HAP-1 (cell line): ENCODE measurements around the gene SLC25A29.
A peak's percentile ranks its signal among the peaks of the same experiment; 100 is the strongest.

ENCODE experiments used
- DNase-seq, 2 experiments: peaks; one replicate each; pipeline ENCODE4 v3.0.0-alpha.2; 2016 to 2020; ENCODE audit warnings: low spot score in 2 of 2
- H3K27me3 ChIP-seq: fragments of 250-450 bp; sonication (Bioruptor Pico); 2 replicates; pipeline ENCODE4 v1.5.1; 2020; ENCODE audit warnings: low read depth, mild to moderate bottlenecking, moderate library complexity
- H3K36me3 ChIP-seq: fragments of 250-450 bp; sonication (Bioruptor Pico); replicated peaks from 2 replicates; pipeline ENCODE4 v1.5.1; 2020; ENCODE audit warnings: mild to moderate bottlenecking
- H3K4me1 ChIP-seq: fragments of 250-450 bp; sonication (Bioruptor Pico); 2 replicates; pipeline ENCODE4 v1.5.1; 2020; ENCODE audit warnings: mild to moderate bottlenecking
- H3K4me3 ChIP-seq: fragments of 250-450 bp; sonication (Bioruptor Pico); 2 replicates; pipeline ENCODE4 v1.5.1; 2020; ENCODE audit warnings: mild to moderate bottlenecking, moderate library complexity
- H3K9me3 ChIP-seq: fragments of 250-450 bp; sonication (Bioruptor Pico); 2 replicates; pipeline ENCODE4 v1.5.1; 2020; ENCODE audit warnings: mild to moderate bottlenecking, moderate library complexity
- in situ Hi-C: fragments of 300-500 bp; cut with MboI; formaldehyde crosslinking; loops from 3 replicates; pipeline ENCODE4 v1.14.3; 2020; ENCODE audit warnings: low sequenced_read_pairs, inconsistent platforms, mixed read lengths

SLC25A29 gene

DNA sequence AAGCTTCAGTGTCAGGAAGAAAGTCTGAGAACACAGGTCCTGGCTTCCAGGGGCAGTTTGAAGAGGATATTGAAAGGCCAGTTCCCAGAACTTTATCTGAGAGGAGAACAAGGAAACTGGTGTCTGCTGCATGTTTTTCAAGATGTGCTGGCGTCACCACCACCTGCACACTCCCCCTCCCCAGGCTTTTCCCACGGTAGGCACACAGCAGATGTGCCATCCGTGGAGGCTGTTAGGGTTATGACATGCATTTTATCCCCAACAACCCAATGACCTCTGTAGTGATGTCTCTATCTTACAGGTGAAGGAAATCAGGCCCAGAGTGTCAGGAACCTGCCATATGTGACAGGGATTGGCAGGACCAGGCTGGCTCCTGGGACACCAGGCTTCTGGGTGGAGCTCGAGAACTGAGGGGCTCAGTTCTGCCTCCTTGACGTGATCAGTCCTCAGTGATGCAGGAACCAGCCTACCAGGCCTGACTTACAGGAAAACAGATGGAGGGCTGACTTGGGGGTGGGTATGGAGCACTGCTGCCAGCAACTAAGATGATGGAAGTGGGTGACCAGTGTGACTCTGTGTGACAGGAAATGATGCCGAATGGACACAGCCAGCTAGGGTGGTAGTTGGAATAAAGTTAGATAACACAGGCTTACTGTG lies 33.6 kb upstream of the SLC25A29 start:
- in situ Hi-C loops = no loop called here
- DNase-seq = no peak

DNA sequence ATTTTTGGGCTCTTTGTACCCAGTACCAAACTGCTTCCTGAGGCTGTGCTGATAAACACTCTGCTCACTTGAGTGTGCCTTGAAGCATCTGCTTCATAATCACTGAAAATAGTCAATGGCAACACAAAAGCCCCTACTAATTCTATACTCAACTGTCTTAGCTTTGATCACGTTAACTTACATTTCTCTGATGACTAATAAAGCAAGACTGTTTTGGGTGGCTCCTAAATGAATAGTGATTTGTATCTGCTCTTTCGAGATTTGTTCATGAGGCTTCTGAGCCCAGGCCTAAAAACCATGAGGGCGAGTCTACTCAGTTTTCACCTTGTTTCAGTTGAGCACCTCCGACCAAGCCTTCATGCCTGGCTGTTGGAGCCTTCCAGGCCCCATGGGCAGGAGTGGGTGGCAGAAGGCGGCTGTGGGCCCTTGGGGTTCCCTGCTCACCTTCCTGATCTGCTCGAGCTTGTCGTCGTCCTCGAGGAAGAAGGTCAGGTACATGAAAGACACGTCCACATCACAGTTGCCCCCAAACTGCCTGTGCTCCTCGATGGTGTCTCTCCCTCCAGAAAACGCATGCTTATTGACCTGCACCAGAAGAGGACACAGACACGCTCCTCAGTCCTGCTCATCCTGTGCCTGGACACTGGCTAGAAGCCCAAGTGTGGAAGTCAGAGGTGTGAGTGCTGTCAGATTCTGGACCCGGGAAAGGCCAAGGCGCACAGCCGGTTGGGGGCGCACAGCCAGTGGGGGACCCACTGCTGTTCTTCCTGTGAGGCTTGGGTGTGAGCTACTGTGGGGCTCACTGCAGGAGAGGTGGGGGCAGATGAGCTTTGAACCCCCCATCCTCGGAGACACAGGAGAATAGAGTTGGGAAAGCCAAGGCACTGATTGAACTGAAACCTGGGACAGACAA lies 30.6 kb upstream of the SLC25A29 start:
- Histone ChIP-seq H3K27me3 (no peaks in the 10 kb centered on the region), H3K36me3 (peaks cover 52% of the 10 kb centered on the region), H3K4me1 (no peaks in the 10 kb centered on the region), H3K4me3 (no peak overlapping the region), H3K9me3 (no peaks in the 10 kb centered on the region)
- peak in 1 of 2 experiments; percentile 3 for DNase-seq
- in situ Hi-C loops = no loop called here

More for the DNA sequence above, 33.6 kb upstream of the SLC25A29 start:
- Histone ChIP-seq H3K36me3 (peaks cover 51% of the 10 kb centered on the region), H3K4me1 (no peaks in the 10 kb centered on the region), H3K4me3 (no peak overlapping the region), H3K27me3 (no peaks in the 10 kb centered on the region), H3K9me3 (no peaks in the 10 kb centered on the region)

DNA sequence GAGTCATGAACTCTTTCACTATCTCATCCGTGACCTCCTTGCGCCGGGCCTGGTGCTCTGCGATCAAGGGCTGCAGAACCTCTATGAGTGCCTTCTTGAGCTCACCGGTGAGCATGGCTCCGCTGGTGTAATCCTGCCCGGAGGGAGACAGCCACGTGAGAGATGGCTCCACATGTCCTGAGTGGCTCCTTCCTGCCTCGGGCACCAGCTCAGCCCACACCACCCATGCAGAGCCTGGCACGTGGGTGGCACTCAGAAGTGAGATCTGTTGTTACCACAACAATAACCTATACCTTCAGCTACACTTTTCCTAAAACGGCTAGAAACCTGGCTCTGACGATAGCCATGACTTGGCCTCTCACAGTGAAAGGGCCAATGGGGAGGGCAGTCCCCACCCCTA lies 28.7 kb upstream of the SLC25A29 start:
- DNase-seq = no peak
- H3K36me3 ChIP-seq = peaks cover 36% of the 10 kb centered on the region
- H3K27me3 ChIP-seq = no peaks in the 10 kb centered on the region
- H3K9me3 ChIP-seq = no peaks in the 10 kb centered on the region
- no peak overlapping the region for H3K4me3 ChIP-seq
- no peaks in the 10 kb centered on the region for H3K4me1 ChIP-seq
- in situ Hi-C loops = no loop called here

DNA sequence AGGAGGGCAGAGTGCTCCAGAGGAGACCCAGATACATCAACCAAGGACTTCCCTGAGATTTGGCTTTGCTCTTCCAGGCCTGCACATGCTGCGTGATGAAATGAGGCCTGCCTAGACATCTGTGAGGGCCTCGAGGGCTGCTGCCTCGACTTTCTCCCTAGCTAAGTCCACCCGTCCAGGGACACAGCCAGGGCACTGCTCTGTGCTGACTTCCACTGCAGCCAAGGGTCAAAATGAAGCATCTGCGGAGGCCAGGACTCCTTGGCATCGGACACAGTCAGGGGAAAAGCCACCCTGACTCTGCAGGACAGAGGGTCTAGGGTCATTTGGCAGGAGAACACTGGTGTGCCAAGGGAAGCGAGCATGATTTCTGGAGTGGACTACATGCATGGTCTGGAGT lies 27.6 kb upstream of the SLC25A29 start:
- in situ Hi-C loops = no loop called here
- H3K27me3 ChIP-seq = no peaks in the 10 kb centered on the region

DNA sequence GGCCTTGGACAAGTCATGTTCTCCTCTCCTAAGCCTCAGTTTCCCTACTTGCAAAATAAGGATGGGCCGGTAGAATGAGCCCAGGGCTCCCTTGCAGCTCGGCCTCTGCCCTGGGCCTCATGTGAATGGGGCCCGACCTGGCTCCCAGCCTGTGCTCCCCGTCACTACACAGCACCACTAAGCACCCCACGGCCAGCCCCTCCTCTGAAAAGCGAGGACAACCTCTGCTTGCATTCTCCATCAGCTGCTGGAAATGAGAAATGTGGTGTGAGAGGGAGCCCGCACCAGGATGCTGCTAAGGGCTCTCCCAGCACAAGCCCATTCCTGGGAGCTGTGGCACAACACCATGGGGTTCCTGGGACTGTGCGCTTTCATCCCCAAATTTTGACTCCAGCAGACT lies 27.1 kb upstream of the SLC25A29 start:
- no peak for DNase-seq
- no peaks in the 10 kb centered on the region for H3K27me3 ChIP-seq
- H3K9me3 ChIP-seq = no peaks in the 10 kb centered on the region
- no peak overlapping the region for H3K4me3 ChIP-seq
- peaks cover 25% of the 10 kb centered on the region for H3K36me3 ChIP-seq
- H3K4me1 ChIP-seq = no peaks in the 10 kb centered on the region
- in situ Hi-C loops = no loop called here

More for the DNA sequence above, 27.6 kb upstream of the SLC25A29 start:
- H3K4me3 ChIP-seq = no peak overlapping the region
- H3K4me1 ChIP-seq = no peaks in the 10 kb centered on the region
- no peak for DNase-seq
- H3K9me3 ChIP-seq = no peaks in the 10 kb centered on the region
- peaks cover 30% of the 10 kb centered on the region for H3K36me3 ChIP-seq

DNA sequence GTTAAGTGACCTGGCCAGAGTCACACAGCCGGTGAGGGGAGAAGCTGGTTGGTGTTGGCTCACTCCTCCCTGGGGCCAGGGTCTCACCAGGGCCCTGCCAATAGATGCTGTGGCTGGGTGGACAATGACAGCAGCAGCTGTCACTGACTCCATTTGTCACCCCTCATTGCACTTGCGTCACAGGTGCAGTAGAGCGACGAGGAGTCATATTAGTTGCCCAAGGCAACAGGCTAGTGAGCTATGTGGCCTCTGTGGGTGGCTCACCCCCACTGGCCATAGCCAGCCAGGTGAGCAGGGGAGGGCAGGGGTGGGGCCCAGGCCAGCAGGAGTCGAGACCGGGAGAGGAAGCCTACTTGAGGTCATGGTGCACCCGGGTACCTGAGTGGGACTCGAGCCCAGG lies 26.6 kb upstream of the SLC25A29 start:
- DNase-seq = no peak
- H3K9me3 ChIP-seq = no peaks in the 10 kb centered on the region
- in situ Hi-C loops = no loop called here
- peaks cover 20% of the 10 kb centered on the region for H3K36me3 ChIP-seq
- no peak overlapping the region for H3K4me3 ChIP-seq
- H3K27me3 ChIP-seq = no peaks in the 10 kb centered on the region
- H3K4me1 ChIP-seq = no peaks in the 10 kb centered on the region

DNA sequence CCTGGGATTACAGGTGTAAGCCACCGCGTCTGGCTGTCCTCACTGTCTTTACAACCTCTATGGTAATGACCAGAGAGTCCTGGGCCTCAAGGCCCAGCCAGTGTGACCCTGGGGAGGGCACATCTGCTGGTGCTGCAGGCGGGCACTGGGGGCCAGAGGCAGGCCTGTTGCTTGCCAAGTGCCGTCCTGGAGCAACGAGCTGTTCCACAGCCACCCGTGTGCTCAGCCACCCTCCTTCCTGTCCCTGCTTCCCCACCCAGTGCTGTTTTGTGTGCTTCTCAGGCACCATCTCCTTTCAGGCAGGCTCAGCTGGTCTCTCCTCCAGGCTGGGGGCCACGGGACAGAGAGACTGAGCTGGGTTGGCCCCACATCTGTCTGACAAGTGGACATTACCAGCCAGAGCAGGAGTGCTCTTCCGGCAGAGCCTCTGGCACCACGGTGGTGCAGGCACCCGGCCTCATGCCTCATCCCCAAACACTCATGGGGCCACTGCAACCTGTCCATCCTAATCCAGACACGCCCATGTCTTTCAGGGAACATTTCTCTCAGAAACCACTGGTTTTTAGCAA lies 25.9 kb upstream of the SLC25A29 start:
- Histone ChIP-seq H3K4me1 (no peaks in the 10 kb centered on the region), H3K27me3 (no peaks in the 10 kb centered on the region), H3K9me3 (no peaks in the 10 kb centered on the region), H3K36me3 (peaks cover 18% of the 10 kb centered on the region), H3K4me3 (no peak overlapping the region)
- in situ Hi-C loops = no loop called here
- no peak for DNase-seq

DNA sequence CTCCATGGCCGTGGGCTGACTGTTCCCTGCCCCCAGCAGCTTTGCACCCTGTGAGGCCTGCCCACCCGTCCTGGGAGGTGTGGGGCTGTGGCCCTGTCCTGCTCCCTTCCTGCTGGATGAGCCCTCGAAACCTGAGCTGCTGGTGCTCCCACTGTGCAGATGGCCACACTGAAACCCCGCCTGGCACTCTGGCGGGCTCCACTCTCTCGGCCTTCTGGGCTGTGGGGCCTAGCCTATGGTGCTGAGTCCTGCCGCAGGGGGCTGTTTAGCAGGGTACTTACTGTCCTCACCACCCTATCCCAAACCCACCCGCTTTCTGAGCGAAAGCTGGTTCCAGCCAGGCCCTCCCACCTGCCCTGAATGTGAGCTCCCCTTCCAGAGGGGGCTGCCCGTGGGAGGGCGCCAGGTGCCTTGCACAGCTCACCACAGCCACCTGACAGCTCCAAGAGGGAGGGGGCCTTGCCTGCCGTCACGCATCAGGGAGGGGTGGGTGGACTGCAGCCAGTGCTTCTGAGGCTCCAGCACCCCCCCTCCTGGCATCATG lies 24.2 kb upstream of the SLC25A29 start:
- in situ Hi-C loops = no loop called here
- no peak for DNase-seq
- H3K4me1 ChIP-seq = no peaks in the 10 kb centered on the region
- no peaks in the 10 kb centered on the region for H3K9me3 ChIP-seq
- no peak overlapping the region for H3K4me3 ChIP-seq
- H3K36me3 ChIP-seq = peaks cover 9% of the 10 kb centered on the region
- no peaks in the 10 kb centered on the region for H3K27me3 ChIP-seq

DNA sequence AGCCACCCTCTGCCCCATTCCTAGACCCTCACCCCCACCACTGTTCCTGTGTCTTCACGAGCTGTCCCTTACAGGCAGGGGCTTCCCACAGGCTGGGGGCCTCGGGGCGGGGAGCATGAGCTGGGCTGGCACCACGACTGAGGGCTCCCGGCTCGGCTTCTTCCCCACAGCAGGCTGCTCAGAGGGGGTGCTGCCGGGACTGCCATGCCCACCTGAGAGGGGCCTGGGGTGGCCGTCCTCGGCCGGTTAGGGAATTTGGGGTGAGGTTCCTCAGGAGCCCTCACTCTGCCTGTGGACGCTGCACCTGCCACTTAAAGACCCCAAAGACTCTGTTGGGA lies 23.7 kb upstream of the SLC25A29 start:
- Histone ChIP-seq H3K36me3 (peaks cover 9% of the 10 kb centered on the region), H3K4me1 (no peaks in the 10 kb centered on the region), H3K27me3 (no peaks in the 10 kb centered on the region), H3K9me3 (no peaks in the 10 kb centered on the region), H3K4me3 (no peak overlapping the region)
- in situ Hi-C loops = no loop called here
- DNase-seq = no peak

DNA sequence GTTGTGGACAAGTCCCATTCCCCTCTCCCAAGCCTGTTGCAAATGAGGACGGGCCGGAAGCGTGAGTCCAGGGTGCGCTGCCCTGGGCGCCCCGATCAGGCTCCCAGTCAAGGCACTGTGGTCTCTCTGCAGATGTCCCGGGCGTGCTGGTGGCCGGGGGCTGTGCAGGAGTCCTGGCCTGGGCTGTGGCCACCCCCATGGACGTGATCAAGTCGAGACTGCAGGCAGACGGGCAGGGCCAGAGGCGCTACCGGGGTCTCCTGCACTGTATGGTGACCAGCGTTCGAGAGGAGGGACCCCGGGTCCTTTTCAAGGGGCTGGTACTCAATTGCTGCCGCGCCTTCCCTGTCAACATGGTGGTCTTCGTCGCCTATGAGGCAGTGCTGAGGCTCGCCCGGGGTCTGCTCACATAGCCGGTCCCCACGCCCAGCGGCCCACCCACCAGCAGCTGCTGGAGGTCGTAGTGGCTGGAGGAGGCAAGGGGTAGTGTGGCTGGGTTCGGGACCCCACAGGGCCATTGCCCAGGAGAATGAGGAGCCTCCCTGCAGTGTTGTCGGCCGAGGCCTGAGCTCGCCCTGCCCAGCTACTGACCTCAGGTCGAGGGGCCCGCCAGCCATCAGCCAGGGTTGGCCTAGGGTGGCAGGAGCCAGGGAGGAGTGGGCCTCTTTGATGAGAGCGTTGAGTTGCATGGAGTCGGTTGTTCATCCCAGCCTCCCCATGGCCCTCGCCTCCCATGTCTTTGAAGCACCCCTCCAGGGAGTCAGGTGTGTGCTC lies 23.2 kb upstream of the SLC25A29 start:
- H3K9me3 ChIP-seq = no peaks in the 10 kb centered on the region
- no peak overlapping the region for H3K4me3 ChIP-seq

DNA sequence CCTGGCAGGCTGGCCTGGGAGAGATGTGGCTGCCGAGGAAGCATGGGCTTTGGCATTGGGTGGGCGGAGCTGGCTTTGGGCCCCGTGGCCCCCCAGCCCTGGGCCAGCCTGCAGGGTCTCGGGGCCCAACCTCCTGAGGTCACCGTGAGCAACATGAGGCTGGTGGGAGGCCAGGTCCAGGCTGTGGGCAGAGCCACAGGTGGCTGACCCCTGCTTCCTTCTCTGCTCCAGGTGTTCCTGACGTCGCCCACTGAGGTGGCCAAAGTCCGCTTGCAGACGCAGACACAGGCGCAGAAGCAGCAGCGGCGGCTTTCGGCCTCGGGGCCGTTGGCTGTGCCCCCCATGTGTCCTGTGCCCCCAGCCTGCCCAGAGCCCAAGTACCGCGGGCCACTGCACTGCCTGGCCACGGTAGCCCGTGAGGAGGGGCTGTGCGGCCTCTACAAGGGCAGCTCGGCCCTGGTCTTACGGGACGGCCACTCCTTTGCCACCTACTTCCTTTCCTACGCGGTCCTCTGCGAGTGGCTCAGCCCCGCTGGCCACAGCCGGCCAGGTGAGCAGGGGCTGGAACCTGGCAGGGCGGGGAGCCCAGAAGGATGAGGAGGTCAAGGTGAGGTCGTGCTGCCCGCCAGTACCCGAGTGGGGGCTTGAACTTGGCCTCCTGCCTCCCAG lies 22.4 kb upstream of the SLC25A29 start:
- DNase-seq = no peak
- in situ Hi-C loops = no loop called here
- Histone ChIP-seq H3K4me3 (no peak overlapping the region), H3K27me3 (no peaks in the 10 kb centered on the region), H3K4me1 (no peaks in the 10 kb centered on the region), H3K9me3 (no peaks in the 10 kb centered on the region), H3K36me3 (peaks cover 3% of the 10 kb centered on the region; the same call in 1 of the 2 replicates)

More for the DNA sequence above, 23.2 kb upstream of the SLC25A29 start:
- in situ Hi-C loops = no loop called here
- Histone ChIP-seq H3K36me3 (peaks cover 6% of the 10 kb centered on the region), H3K4me1 (no peaks in the 10 kb centered on the region), H3K27me3 (no peaks in the 10 kb centered on the region)
- DNase-seq = no peak

DNA sequence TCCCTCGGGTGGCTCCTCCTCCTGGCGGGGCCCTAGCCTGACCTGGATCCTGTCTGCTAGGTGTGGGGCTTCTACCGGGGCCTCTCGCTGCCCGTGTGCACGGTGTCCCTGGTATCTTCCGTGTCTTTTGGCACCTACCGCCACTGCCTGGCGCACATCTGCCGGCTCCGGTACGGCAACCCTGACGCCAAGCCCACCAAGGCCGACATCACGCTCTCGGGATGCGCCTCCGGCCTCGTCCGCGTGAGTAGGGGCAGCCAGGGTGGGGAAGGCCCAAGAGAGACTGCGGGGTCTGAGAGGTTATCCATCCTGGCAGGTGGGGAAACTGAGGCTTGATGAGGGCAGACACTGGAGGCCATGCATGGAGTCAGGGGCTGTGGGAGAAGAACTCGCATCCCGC lies 20.9 kb upstream of the SLC25A29 start:
- H3K9me3 ChIP-seq = no peaks in the 10 kb centered on the region
- in situ Hi-C loops = no loop called here
- H3K36me3 ChIP-seq = no peaks in the 10 kb centered on the region
- no peak overlapping the region for H3K4me3 ChIP-seq
- no peaks in the 10 kb centered on the region for H3K27me3 ChIP-seq
- no peaks in the 10 kb centered on the region for H3K4me1 ChIP-seq
- no peak for DNase-seq

DNA sequence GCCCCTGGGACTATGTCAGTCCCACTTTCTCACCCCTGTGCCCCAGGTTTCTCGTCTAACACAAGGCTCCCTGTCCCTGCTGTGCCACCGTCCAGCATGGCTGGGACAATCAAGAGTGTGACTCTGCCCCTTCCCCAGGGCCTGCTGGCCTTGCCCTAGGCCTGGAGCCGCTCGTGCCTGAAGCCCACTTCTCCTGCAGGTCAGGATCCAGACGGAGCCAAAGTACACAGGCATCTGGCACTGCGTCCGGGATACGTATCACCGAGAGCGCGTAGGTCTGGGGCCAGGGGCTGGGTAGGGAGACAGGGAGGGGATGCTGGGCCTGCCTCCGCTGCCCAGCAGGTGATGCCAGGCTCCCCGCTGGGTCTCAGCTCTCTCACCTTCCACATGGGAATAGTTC lies 19.7 kb upstream of the SLC25A29 start:
- Histone ChIP-seq H3K4me3 (no peak overlapping the region), H3K4me1 (no peaks in the 10 kb centered on the region)
- in situ Hi-C loops = no loop called here

More for the DNA sequence above, 19.7 kb upstream of the SLC25A29 start:
- Histone ChIP-seq H3K9me3 (no peaks in the 10 kb centered on the region), H3K27me3 (no peaks in the 10 kb centered on the region), H3K36me3 (no peaks in the 10 kb centered on the region)
- DNase-seq = no peak
